ENCODE data around the gene OXCT2. TPM values are rescaled to one million over a fixed set of nuclear protein-coding genes. Genes with fewer than 3 reads are reported as not detected.
"Not testable (repeated sequence)": the region's sequence is repeated elsewhere in the genome, so short reads cannot be mapped to it uniquely, and the experiment has no call there.

Gene OXCT2
- polyA plus RNA-seq, 2 of the 4 experiments (the other 2 are of a cell fraction) = 0.21 to 0.23 TPM

GRCh38 chr1:39766466-39766865, 4.7 kb downstream of the OXCT2 start:
- FAIRE-seq; H3K4me3 ChIP-seq; H3K4me2 ChIP-seq; CTCF ChIA-PET; H3K4me1 ChIP-seq; DNase-seq (ENCODE audit: low read depth in 1 of 2, low spot score in 1 of 2); H3K9me3 ChIP-seq; H3K27ac ChIP-seq: not testable (repeated sequence)
- peak; percentile 11 to 42; a peak in 5 of 6 replicates for ATAC-seq
- 45% methylated on average over 2 of the region's 5 CpGs for WGBS (ENCODE audit: missing lambda C conversion rate)
- POLR2A ChIA-PET = interaction anchor here (1.0 kb wide), 1 partner anchor 28 kb away, joined by 3 read pairs; no protein-coding TSS in a partner anchor

GRCh38 chr1:39764512-39764911, 6.6 kb downstream of the OXCT2 start:
- FAIRE-seq; CTCF ChIA-PET; H3K9me3 ChIP-seq; DNase-seq (ENCODE audit: low read depth in 1 of 2, low spot score in 1 of 2); H3K4me1 ChIP-seq; POLR2A ChIA-PET; H3K4me3 ChIP-seq; H3K27ac ChIP-seq; H3K4me2 ChIP-seq: not testable (repeated sequence)
- ATAC-seq = peak in 1 of 2 experiments; percentile 25; a peak in 3 of 6 replicates
- WGBS (ENCODE audit: missing lambda C conversion rate) = 97% methylated on average over 5 of the region's 19 CpGs

- H3K9me3 ChIP-seq; H3K4me1 ChIP-seq; H3K4me3 ChIP-seq; H3K4me2 ChIP-seq; FAIRE-seq; H3K27ac ChIP-seq; DNase-seq (ENCODE audit: low read depth in 1 of 2, low spot score in 1 of 2); CTCF ChIA-PET; POLR2A ChIA-PET: not testable (repeated sequence)
- 86% methylated on average over 11 of the region's 18 CpGs for WGBS (ENCODE audit: missing lambda C conversion rate)
- ATAC-seq = peak in 1 of 2 experiments; percentile 10; a peak in 1 of 6 replicates
Observed at GRCh38 chr1:39763619-39764374, 7.4 kb downstream of the OXCT2 start.

- H3K4me1 ChIP-seq = no peaks in the 10 kb centered on the region
- no peak overlapping the region for H3K27ac ChIP-seq
- FAIRE-seq (no peak), DNase-seq (ENCODE audit: low read depth in 1 of 2, low spot score in 1 of 2) (no peak), ATAC-seq (no peak)
- ChIA-PET CTCF (no interaction called here), POLR2A (no interaction called here)
- no peak overlapping the region for H3K4me2 ChIP-seq
- no peaks in the 10 kb centered on the region for H3K9me3 ChIP-seq
- TF ChIP-seq, protein P1, sequence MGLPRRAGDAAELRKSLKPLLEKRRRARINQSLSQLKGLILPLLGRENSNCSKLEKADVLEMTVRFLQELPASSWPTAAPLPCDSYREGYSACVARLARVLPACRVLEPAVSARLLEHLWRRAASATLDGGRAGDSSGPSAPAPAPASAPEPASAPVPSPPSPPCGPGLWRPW (IDR thresholded peaks at IDR 0.05) = no peak
- no peak for TF ChIP-seq MAFK (IDR thresholded peaks at IDR 0.05; ENCODE audit: partially characterized antibody)
- TF ChIP-seq FOSB (CRISPR knock-in tag; IDR thresholded peaks at IDR 0.05) = no peak
- no peak for TF ChIP-seq MAZ (IDR thresholded peaks at IDR 0.05; ENCODE audit: borderline replicate concordance, low read depth, low read length)
- TF ChIP-seq, protein P2, sequence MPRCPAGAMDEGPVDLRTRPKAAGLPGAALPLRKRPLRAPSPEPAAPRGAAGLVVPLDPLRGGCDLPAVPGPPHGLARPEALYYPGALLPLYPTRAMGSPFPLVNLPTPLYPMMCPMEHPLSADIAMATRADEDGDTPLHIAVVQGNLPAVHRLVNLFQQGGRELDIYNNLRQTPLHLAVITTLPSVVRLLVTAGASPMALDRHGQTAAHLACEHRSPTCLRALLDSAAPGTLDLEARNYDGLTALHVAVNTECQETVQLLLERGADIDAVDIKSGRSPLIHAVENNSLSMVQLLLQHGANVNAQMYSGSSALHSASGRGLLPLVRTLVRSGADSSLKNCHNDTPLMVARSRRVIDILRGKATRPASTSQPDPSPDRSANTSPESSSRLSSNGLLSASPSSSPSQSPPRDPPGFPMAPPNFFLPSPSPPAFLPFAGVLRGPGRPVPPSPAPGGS (IDR thresholded peaks at IDR 0.05) = no peak
- TF ChIP-seq HOXA7 (CRISPR knock-in tag; IDR thresholded peaks at IDR 0.05) = no peak
- no peak for TF ChIP-seq FOXS1 (CRISPR knock-in tag; IDR thresholded peaks at IDR 0.05)
- 92% methylated on average over 16 of the region's 30 CpGs for WGBS (ENCODE audit: missing lambda C conversion rate)
- no peak overlapping the region for H3K4me3 ChIP-seq
Observed at GRCh38 chr1:39762550-39763540, 8.3 kb downstream of the OXCT2 start.

DNA sequence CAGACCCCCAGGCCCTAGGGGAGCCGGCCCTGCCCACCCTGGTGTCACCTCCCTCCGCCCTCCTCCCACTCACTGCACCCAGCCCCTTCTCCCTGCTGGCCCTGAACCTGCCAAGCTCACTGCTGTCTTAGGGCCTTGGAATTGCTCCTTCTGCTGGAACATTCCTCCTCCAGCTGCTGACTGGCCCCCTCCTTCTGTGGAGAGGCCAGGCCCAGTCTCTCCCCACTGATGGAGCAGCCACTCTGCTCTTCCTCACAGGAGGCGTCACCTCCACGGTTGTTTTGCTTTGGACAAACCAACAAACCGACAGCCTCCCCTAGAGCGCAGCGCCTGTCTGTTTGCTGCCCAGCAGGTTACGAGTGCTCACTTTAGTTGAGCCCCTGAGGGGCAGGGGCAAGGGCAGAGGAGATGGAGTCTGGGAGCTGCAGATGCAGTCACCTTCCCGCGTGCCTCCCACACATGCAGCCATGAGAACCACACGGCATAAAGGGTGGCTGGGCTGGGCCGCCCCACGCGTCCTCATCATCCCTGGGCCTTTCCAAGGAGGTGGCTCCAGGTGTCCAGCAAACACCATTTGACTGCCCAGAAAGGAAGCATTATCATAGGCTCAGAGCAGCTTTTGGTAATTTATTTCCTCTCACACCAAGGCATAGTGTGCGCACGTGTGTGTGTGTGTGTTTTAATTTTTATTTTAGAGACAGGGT, 9.4 kb downstream of the OXCT2 start:
- H3K4me2 ChIP-seq = no peak overlapping the region
- no peak for ATAC-seq
- CTCF ChIA-PET = interaction anchor here (0.5 kb wide), 1 partner anchor 337 kb away, joined by 4 read pairs; no protein-coding TSS in a partner anchor
- no peak for DNase-seq (ENCODE audit: low read depth in 1 of 2, low spot score in 1 of 2)
- WGBS (ENCODE audit: missing lambda C conversion rate) = 85% methylated on average over 12 of the region's 16 CpGs
- no peak for TF ChIP-seq NPAS2 (CRISPR knock-in tag; IDR thresholded peaks at IDR 0.05; ENCODE audit: borderline replicate concordance)
- no peak for TF ChIP-seq EHMT2 (IDR thresholded peaks at IDR 0.05; ENCODE audit: low read depth)
- TF ChIP-seq, protein P3, sequence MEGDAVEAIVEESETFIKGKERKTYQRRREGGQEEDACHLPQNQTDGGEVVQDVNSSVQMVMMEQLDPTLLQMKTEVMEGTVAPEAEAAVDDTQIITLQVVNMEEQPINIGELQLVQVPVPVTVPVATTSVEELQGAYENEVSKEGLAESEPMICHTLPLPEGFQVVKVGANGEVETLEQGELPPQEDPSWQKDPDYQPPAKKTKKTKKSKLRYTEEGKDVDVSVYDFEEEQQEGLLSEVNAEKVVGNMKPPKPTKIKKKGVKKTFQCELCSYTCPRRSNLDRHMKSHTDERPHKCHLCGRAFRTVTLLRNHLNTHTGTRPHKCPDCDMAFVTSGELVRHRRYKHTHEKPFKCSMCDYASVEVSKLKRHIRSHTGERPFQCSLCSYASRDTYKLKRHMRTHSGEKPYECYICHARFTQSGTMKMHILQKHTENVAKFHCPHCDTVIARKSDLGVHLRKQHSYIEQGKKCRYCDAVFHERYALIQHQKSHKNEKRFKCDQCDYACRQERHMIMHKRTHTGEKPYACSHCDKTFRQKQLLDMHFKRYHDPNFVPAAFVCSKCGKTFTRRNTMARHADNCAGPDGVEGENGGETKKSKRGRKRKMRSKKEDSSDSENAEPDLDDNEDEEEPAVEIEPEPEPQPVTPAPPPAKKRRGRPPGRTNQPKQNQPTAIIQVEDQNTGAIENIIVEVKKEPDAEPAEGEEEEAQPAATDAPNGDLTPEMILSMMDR (IDR thresholded peaks at IDR 0.05) = no peak
- no peak overlapping the region for H3K27ac ChIP-seq
- H3K4me1 ChIP-seq = no peaks in the 10 kb centered on the region
- no peaks in the 10 kb centered on the region for H3K9me3 ChIP-seq
- no peak overlapping the region for H3K4me3 ChIP-seq
- no peak for FAIRE-seq
- POLR2A ChIA-PET = interaction anchor here (0.6 kb wide), 1 partner anchor 19 kb away, joined by 4 read pairs; no protein-coding TSS in a partner anchor
